ENCODE results near the gene DYNC1I1.

DYNC1I1 gene

DNA sequence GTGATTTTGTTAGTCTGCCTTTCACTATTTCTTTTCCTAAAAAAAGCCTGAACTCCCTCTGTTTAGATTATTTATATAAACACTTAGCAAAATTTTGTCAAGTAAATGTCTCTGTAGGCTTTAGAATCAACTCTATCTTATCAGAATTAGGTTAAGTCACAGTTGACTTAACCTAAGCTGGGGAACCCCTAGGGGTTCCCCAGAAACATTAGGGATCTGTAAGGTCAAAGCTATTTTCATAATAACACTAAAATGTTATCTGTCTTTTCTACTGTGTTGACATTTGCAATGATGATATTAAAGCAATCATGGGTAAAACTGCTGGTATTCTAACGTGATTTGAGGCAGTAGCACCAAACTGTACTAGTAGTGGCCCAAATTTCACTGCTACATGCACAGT is 24.3 kb downstream of the DYNC1I1 start:
- Histone ChIP-seq H3K4me3 (ENCODE audit: low read depth, low read length) (no peak overlapping the region), H3K9me3 (no peaks in the 10 kb centered on the region), H3K4me1 (no peaks in the 10 kb centered on the region), H3K36me3 (no peaks in the 10 kb centered on the region), H3K27me3 (no peaks in the 10 kb centered on the region)
- TF ChIP-seq, protein P1, sequence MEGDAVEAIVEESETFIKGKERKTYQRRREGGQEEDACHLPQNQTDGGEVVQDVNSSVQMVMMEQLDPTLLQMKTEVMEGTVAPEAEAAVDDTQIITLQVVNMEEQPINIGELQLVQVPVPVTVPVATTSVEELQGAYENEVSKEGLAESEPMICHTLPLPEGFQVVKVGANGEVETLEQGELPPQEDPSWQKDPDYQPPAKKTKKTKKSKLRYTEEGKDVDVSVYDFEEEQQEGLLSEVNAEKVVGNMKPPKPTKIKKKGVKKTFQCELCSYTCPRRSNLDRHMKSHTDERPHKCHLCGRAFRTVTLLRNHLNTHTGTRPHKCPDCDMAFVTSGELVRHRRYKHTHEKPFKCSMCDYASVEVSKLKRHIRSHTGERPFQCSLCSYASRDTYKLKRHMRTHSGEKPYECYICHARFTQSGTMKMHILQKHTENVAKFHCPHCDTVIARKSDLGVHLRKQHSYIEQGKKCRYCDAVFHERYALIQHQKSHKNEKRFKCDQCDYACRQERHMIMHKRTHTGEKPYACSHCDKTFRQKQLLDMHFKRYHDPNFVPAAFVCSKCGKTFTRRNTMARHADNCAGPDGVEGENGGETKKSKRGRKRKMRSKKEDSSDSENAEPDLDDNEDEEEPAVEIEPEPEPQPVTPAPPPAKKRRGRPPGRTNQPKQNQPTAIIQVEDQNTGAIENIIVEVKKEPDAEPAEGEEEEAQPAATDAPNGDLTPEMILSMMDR (IDR thresholded peaks at IDR 0.05; ENCODE audit: low read depth, low read length) = no peak
- no peak for DNase-seq

DNA sequence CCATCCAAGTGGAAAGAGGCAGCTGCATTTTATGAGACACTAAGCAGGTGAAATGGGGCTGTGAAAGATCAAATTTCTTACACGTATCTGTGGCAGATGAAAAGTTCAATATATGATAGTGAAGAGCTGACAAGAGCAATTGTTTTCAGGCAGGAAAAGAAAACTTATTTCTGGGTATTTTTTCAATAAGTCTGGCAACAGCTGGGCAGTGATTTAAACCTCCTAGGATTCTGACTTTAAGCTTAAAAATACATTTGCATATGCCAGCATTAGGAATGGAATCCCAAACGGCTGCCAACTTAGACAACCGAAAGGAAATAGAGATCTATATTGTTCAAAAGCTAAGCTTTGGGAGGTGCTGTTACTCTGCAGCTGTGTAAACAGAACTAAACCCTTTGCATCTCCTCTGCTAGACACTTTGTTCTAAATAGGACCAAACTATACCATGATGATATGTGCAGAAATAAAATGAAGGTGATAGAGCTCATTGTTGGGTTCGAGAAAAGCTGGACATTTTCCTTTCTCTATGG is 26.1 kb downstream of the DYNC1I1 start:
- H3K9me3 ChIP-seq = no peaks in the 10 kb centered on the region
- TF ChIP-seq, protein P1 (IDR thresholded peaks at IDR 0.05; ENCODE audit: low read depth, low read length) = no peak
- DNase-seq = no peak
- no peak overlapping the region for H3K4me3 ChIP-seq (ENCODE audit: low read depth, low read length)
- H3K27me3 ChIP-seq = no peaks in the 10 kb centered on the region
- H3K36me3 ChIP-seq = no peaks in the 10 kb centered on the region
- H3K4me1 ChIP-seq = no peaks in the 10 kb centered on the region

DNA sequence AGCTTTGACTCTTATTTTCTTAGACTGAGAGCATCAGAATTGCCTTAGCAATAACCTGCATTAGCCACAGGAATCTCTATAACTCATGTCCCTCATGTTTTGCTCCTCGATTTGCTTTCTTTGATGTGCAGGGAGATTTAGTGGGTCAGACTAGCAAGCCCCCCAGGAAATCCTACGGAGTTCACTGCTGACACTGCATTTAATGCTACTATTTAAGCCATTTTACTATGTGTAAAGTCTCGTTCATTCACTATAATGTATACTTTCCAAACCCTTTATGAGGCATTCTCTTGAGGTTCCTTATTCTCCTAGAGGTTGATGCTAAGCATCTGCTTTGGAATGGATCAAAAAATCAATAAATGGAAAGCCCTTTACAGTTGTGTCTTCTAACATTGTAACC is 28.4 kb downstream of the DYNC1I1 start:
- DNase-seq = no peak

DNA sequence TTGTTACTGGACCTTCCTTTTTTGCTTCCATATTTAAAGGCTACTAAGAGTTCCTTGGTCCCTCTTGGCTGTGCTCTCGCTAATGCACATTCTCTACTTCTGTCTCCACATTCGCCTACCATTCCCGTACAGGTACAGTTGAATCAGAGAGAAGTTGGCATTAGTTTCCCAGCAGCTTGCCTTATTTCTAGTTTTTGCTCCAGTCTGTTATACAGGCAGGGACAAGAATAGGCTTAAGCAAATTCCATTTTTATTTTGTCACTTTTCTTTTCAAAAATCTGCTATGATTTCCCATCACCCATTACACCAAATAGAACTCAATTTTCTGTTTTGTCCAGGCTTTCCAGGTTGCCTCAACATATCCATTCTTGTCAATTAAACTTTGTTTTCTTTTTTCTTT is 29.9 kb downstream of the DYNC1I1 start:
- H3K9me3 ChIP-seq = no peaks in the 10 kb centered on the region
- H3K4me3 ChIP-seq (ENCODE audit: low read depth, low read length) = no peak overlapping the region
- no peak for DNase-seq
- no peaks in the 10 kb centered on the region; the same call in 1 of the 2 replicates for H3K4me1 ChIP-seq
- TF ChIP-seq, protein P1 (IDR thresholded peaks at IDR 0.05; ENCODE audit: low read depth, low read length) = no peak
- no peaks in the 10 kb centered on the region for H3K36me3 ChIP-seq
- H3K27me3 ChIP-seq = no peaks in the 10 kb centered on the region

More for the DNA sequence above, 28.4 kb downstream of the DYNC1I1 start:
- Histone ChIP-seq H3K36me3 (no peaks in the 10 kb centered on the region), H3K4me3 (ENCODE audit: low read depth, low read length) (no peak overlapping the region), H3K4me1 (no peaks in the 10 kb centered on the region; the same call in 1 of the 2 replicates), H3K27me3 (no peaks in the 10 kb centered on the region), H3K9me3 (no peaks in the 10 kb centered on the region)
- TF ChIP-seq, protein P1 (IDR thresholded peaks at IDR 0.05; ENCODE audit: low read depth, low read length) = no peak

DNA sequence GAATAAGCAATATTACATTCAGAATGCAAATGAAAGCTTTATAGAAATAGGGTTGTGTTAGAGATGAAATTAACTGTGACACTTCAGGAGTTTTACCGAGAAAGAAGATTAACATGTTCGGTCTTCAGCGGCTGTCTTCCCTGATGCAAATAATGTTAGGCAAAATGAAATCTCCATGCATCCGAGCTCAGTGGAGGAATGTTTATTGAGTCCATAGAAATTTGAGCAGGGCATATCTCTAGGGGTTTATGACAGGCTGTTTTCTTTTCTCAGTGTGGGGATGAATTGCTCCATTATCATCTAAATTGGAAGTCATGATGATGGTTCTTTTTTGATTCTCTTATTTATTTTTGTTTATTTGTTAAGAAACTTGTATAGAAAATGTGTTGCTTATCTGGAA is 31.7 kb downstream of the DYNC1I1 start:
- H3K4me3 ChIP-seq (ENCODE audit: low read depth, low read length) = no peak overlapping the region
- TF ChIP-seq, protein P1 (IDR thresholded peaks at IDR 0.05; ENCODE audit: low read depth, low read length) = no peak
- H3K9me3 ChIP-seq = no peaks in the 10 kb centered on the region
- H3K4me1 ChIP-seq = no peaks in the 10 kb centered on the region; the same call in 1 of the 2 replicates
- H3K27me3 ChIP-seq = no peaks in the 10 kb centered on the region
- no peaks in the 10 kb centered on the region for H3K36me3 ChIP-seq
- no peak for DNase-seq

DNA sequence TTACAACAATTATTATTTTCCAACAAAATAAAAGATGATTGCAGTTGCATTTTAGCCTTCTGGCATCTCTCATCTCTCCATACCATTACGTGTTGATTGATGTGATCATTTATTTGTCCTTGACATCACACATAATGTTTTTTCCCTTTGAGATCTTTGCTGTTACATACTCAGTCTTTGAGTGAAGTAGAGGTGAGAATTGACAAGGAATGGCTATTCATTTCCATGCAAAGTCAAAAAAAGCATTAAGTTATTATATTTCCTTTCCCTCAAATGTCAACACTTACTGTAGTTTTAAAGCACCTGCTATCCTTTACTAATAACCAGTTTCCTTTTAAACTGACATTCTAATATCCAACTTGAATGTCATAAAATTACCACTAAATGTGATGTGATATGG is 33.6 kb downstream of the DYNC1I1 start:
- Histone ChIP-seq H3K27me3 (no peaks in the 10 kb centered on the region), H3K9me3 (no peaks in the 10 kb centered on the region), H3K36me3 (no peaks in the 10 kb centered on the region), H3K4me1 (no peaks in the 10 kb centered on the region; the same call in 1 of the 2 replicates), H3K4me3 (ENCODE audit: low read depth, low read length) (no peak overlapping the region)
- no peak for DNase-seq
- TF ChIP-seq, protein P1 (IDR thresholded peaks at IDR 0.05; ENCODE audit: low read depth, low read length) = no peak

Data from BE2C (cell line).